IgD-negative memory B cell (primary cell): ENCODE measurements around the gene DPH3. TPM values are rescaled to one million over a fixed set of nuclear protein-coding genes. Genes with fewer than 3 reads are reported as not detected.

Experiments used
- H3K27ac Mint-ChIP-seq, 3 donors: one replicate each; pipeline ENCODE4 v1.8.0; 2020 to 2022; ENCODE audit warnings: mild to moderate bottlenecking in 3 of 3, mixed read lengths in 3 of 3, moderate library complexity in 1 of 3
- H3K27me3 Mint-ChIP-seq: one replicate; pipeline ENCODE4 v1.8.0; 2021; ENCODE audit warnings: mixed read lengths
- H3K36me3 Mint-ChIP-seq: one replicate; pipeline ENCODE4 v1.8.0; 2020; ENCODE audit warnings: mild to moderate bottlenecking, mixed read lengths
- H3K4me1 Mint-ChIP-seq, 3 donors: one replicate each; pipeline ENCODE4 v1.8.0; 2020 to 2022; ENCODE audit warnings: mixed read lengths in 3 of 3, mild to moderate bottlenecking in 1 of 3
- H3K4me3 Mint-ChIP-seq, 4 donors: one replicate each; pipeline ENCODE4 v1.8.0; 2020 to 2022; ENCODE audit warnings: mild to moderate bottlenecking in 4 of 4, mixed read lengths in 4 of 4, moderate library complexity in 3 of 4
- H3K9me3 Mint-ChIP-seq, 3 donors: one replicate each; pipeline ENCODE4 v1.8.0; 2020 to 2021; ENCODE audit warnings: mixed read lengths in 3 of 3, mild to moderate bottlenecking in 1 of 3
- polyA plus RNA-seq: library from polyadenylated mRNA; unstranded; fragments of 300-500 nt; fragmentation: Illumina TruSeq; gene quantifications from one replicate; pipeline ENCODE4 v1.2.3, GENCODE V29; 2021

The DPH3 gene
- polyA plus RNA-seq, 1 donor from 2014 or later: 22.7 TPM

GRCh38 chr3:16280671-16281070, 15.9 kb upstream of the DPH3 start:
- H3K27me3 Mint-ChIP-seq: no peaks in the 10 kb centered on the region
- peaks cover 4% of the 10 kb centered on the region for H3K36me3 Mint-ChIP-seq
- H3K4me1 Mint-ChIP-seq: peaks cover 0 to 5% (median 2%) of the 10 kb centered on the region in 3 donors
- H3K27ac Mint-ChIP-seq: no peak overlapping the region
- H3K9me3 Mint-ChIP-seq: peaks cover 0 to 2% (median 0%) of the 10 kb centered on the region in 3 donors
- H3K4me3 Mint-ChIP-seq: no peak overlapping the region

DNA sequence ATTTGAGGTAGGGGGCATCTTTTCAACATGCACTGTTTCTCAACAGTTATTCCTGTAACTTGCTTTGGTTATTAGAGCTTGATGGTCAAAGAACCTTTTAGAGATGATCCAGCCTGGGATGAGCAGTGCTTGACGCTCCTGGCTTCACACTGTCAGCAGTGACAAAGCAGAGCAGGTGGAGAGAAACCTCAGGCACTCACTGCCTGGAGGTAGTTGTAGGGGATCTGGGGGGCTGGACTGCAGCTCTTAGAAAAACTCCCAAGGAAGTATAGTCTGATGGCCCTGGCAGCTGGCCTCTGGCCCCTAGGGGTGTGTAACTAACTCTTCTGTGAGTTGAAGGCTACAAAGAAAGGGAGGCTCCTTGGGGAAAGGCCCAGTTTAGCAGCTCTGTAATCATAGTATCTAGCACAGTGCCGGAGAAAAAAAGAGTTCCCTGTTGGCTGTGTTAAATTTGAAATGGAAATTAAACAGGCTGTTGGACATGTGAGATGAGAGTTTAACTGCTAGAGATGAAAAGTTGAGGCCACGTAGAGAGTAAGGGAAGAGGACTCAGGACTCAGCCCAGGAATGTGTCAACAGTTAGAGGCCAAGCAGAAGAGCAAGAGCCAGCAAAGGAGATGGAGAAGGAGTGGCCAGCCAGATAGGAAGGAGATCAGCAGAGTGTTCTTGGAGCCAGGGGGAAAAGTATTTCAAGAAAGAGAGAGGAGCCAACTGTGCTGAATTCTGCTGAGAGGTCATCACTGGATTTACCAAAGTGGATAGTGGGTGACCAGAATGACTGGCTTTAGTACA, 14.5 kb upstream of the DPH3 start:
- H3K4me1 Mint-ChIP-seq: peaks cover 0 to 2% (median 0%) of the 10 kb centered on the region in 3 donors
- no peaks in the 10 kb centered on the region for H3K27me3 Mint-ChIP-seq
- peaks cover 0 to 2% (median 0%) of the 10 kb centered on the region in 3 donors for H3K9me3 Mint-ChIP-seq
- H3K36me3 Mint-ChIP-seq: peaks cover 9% of the 10 kb centered on the region
- H3K4me3 Mint-ChIP-seq: no peak overlapping the region
- H3K27ac Mint-ChIP-seq: no peak overlapping the region

- Mint-ChIP-seq H3K4me1 (no peaks in the 10 kb centered on the region), H3K27ac (no peak overlapping the region), H3K27me3 (no peaks in the 10 kb centered on the region), H3K9me3 (no peaks in the 10 kb centered on the region), H3K36me3 (peaks cover 9% of the 10 kb centered on the region), H3K4me3 (no peak overlapping the region)
These were observed 12.7 kb upstream of the DPH3 start for GRCh38 chr3:16277471-16277870.

- Mint-ChIP-seq H3K4me1 (no peaks in the 10 kb centered on the region), H3K27me3 (no peaks in the 10 kb centered on the region), H3K36me3 (peaks cover 13% of the 10 kb centered on the region), H3K4me3 (no peak overlapping the region), H3K27ac (no peak overlapping the region), H3K9me3 (no peaks in the 10 kb centered on the region)
These were observed 9.1 kb upstream of the DPH3 start for GRCh38 chr3:16273867-16274266.

DNA sequence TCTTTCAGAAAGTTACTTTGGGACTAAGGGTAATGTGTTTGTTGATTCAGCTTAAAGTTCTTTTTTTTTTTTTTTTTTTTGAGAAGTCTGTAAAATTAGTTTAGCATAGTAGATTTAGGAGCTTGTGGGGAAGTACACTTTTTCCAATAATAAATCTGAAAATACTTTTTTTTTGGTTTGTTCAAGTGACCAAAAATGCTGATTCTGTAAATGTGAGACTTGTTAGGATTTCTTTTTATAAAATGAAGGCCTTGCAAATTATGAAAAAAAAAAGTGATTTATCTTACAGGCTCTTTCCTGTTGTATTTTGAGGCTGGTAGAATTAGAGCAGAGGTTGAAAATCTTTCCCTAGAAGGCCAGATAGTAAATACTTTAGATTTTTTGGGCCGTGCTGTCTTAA, 7.8 kb upstream of the DPH3 start:
- H3K36me3 Mint-ChIP-seq: peaks cover 13% of the 10 kb centered on the region
- no peak overlapping the region for H3K27ac Mint-ChIP-seq
- no peaks in the 10 kb centered on the region for H3K9me3 Mint-ChIP-seq
- peaks cover 0 to under 1% (median 0%) of the 10 kb centered on the region in 3 donors for H3K4me1 Mint-ChIP-seq
- no peaks in the 10 kb centered on the region for H3K27me3 Mint-ChIP-seq
- H3K4me3 Mint-ChIP-seq: no peak overlapping the region

GRCh38 chr3:16270855-16271254, 6.1 kb upstream of the DPH3 start:
- no peaks in the 10 kb centered on the region for H3K9me3 Mint-ChIP-seq
- peaks cover 3 to 14% (median 7%) of the 10 kb centered on the region in 3 donors for H3K4me1 Mint-ChIP-seq
- no peak overlapping the region for H3K4me3 Mint-ChIP-seq
- no peak overlapping the region for H3K27ac Mint-ChIP-seq
- peaks cover 13% of the 10 kb centered on the region for H3K36me3 Mint-ChIP-seq
- no peaks in the 10 kb centered on the region for H3K27me3 Mint-ChIP-seq

DNA sequence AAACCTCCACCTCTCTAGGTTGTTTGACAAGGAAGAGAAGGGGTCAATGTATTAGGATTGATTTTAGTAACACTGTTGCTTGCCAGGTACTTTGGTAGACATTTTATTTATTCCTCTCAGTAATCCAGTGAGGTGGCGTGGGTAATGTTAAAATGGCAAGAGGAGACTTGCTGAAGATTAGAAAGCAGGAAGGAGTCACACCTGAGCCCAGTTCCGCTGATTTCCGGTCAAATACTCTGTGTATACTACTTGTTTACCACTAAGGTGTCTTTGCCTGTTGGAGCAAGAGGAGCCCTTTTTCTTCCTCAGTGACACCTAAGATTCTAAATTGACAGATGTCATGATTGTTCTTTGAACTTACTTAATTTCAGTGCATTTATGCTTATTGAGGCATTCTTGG, 2.0 kb upstream of the DPH3 start:
- Mint-ChIP-seq H3K9me3 (no peaks in the 10 kb centered on the region), H3K27me3 (no peaks in the 10 kb centered on the region), H3K36me3 (peaks cover 5% of the 10 kb centered on the region), H3K27ac (peak overlapping the region in 2 of 3 donors; percentile 46 to 63), H3K4me3 (peak overlapping the region in 3 of 4 donors; percentile 44 to 99 (median 68)), H3K4me1 (peaks cover 10 to 27% (median 17%) of the 10 kb centered on the region in 3 donors)

DNA sequence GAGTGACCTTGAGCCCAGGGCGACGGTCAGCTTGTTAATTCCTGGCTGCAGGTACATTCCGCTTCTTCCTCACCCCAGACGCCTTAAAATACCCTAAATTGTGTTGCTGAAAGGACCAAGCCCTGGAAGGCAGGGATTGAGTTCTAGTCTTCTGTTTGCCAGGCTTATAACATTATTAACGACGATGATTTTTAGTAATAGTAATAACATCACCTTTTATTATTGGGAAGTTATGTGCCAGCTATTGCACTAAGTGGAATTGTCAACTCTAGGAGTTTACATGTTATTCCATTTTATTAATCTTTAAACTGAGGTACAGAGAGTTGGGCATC, 678 bp upstream of the DPH3 start:
- Mint-ChIP-seq H3K4me3 (peak overlapping the region in 3 of 4 donors; percentile 99 to 100 (median 100)), H3K9me3 (no peaks in the 10 kb centered on the region), H3K27ac (peak overlapping the region; percentile 94 to 100 (median 95)), H3K36me3 (peaks cover 3% of the 10 kb centered on the region), H3K4me1 (peaks cover 10 to 27% (median 17%) of the 10 kb centered on the region in 3 donors), H3K27me3 (no peaks in the 10 kb centered on the region)

DNA sequence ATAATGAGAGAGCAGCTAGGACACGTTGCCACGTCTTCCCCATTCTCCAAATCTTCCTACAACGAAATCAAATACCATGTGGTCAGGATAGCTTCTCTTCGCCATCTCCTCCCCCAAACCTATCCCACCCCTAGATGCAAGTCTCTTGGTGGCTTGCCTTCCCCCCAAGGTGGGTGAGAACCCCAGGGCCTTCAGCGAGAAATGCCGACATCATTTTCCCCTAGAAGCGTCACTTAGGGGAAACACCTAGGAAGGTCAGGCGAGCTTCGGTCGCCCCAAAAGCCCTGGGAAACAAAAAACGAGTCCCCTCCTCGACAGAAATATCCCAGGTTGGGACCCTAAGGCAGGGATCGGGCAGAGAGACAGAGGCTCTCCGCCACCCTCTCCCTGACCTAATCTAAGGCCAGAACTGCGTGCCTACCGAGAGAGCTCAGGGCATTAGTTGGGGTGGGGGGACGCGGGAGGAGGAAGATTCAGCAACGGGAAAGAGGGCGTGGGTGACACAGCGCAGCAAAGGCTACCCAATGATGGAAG, 502 bp downstream of the DPH3 start:
- Mint-ChIP-seq H3K27ac (peak overlapping the region; percentile 94 to 100 (median 95)), H3K27me3 (no peaks in the 10 kb centered on the region), H3K4me3 (peak overlapping the region in 3 of 4 donors; percentile 99 to 100 (median 100)), H3K9me3 (no peaks in the 10 kb centered on the region), H3K4me1 (peaks cover 10 to 27% (median 17%) of the 10 kb centered on the region in 3 donors), H3K36me3 (no peaks in the 10 kb centered on the region)

- no peaks in the 10 kb centered on the region for H3K27me3 Mint-ChIP-seq
- H3K4me3 Mint-ChIP-seq: no peak overlapping the region
- H3K4me1 Mint-ChIP-seq: peaks cover 7 to 23% (median 17%) of the 10 kb centered on the region in 3 donors
- H3K27ac Mint-ChIP-seq: no peak overlapping the region
- H3K36me3 Mint-ChIP-seq: no peaks in the 10 kb centered on the region
- no peaks in the 10 kb centered on the region for H3K9me3 Mint-ChIP-seq
These were observed 2.6 kb downstream of the DPH3 start for GRCh38 chr3:16262174-16262573.

DNA sequence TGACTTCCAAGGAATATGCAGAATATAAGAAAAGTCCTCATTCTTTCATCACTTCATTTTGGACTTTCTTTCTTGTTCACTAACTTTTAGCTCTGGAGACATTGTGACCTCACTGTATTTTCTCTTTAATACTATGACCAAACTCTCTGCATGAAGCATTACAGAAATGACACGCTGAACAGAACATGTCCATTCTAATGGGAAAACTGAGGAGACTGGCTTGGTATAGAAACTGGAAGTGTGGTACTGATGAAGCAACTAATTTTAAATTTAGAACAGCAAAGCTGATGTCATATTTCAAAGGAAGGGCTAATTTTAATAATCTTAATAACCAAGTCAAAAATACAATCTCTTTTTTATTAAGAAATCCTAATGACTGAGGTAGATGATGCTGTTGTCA, 4.7 kb downstream of the DPH3 start:
- H3K36me3 Mint-ChIP-seq: no peaks in the 10 kb centered on the region
- no peaks in the 10 kb centered on the region for H3K9me3 Mint-ChIP-seq
- no peaks in the 10 kb centered on the region for H3K27me3 Mint-ChIP-seq
- H3K4me1 Mint-ChIP-seq: peaks cover 3 to 10% (median 9%) of the 10 kb centered on the region in 3 donors
- H3K27ac Mint-ChIP-seq: no peak overlapping the region
- no peak overlapping the region for H3K4me3 Mint-ChIP-seq

GRCh38 chr3:16258866-16259265, 5.9 kb downstream of the DPH3 start:
- no peaks in the 10 kb centered on the region for H3K9me3 Mint-ChIP-seq
- peaks cover 0 to under 1% (median 0%) of the 10 kb centered on the region in 3 donors for H3K4me1 Mint-ChIP-seq
- peaks cover under 1% of the 10 kb centered on the region for H3K27me3 Mint-ChIP-seq
- H3K27ac Mint-ChIP-seq: no peak overlapping the region
- H3K36me3 Mint-ChIP-seq: peaks cover 2% of the 10 kb centered on the region
- no peak overlapping the region for H3K4me3 Mint-ChIP-seq

DNA sequence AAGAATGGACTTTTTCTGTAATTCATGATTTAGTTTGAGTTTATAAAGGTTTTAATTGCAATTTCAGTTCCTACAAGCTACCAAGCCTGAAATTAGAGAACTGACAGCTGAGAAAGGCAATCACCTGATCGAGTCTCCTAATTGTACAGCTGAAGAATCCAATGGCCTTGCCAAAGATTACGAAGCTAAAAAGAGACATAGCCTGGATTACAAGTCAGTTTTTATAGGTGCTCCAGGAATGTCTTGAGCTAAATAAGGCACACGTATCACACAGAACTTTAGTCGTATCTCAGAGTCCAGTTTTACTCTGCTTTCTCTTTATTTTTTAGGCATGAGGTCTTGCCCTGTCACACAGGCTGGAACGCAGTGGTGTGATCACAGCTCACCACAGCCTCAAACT, 6.6 kb downstream of the DPH3 start:
- H3K27me3 Mint-ChIP-seq: peaks cover 5% of the 10 kb centered on the region
- no peak overlapping the region for H3K27ac Mint-ChIP-seq
- no peaks in the 10 kb centered on the region for H3K4me1 Mint-ChIP-seq
- H3K4me3 Mint-ChIP-seq: no peak overlapping the region
- H3K36me3 Mint-ChIP-seq: peaks cover 2% of the 10 kb centered on the region
- H3K9me3 Mint-ChIP-seq: no peaks in the 10 kb centered on the region

DNA sequence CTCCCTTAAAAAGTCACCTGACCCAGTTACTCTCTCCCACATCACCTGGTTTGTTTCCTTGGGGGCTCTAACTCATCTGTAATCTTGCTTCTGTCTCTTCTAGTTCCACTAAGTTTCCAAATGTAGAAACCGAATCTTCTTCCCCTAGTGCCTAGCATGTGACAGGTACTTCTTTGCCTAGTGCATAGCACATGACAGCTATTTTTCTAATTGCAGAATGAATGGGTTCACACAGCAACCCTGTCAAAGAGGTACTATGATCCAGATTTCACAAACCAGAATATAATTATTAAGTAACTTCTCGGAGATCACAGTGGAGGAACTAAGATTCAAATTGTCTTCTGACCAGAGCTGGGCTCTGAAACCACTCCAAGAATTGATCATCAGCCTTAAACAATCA, 7.4 kb downstream of the DPH3 start:
- H3K27ac Mint-ChIP-seq: no peak overlapping the region
- H3K36me3 Mint-ChIP-seq: peaks cover 2% of the 10 kb centered on the region
- H3K9me3 Mint-ChIP-seq: no peaks in the 10 kb centered on the region
- H3K4me1 Mint-ChIP-seq: peaks cover 6 to 9% (median 8%) of the 10 kb centered on the region in 3 donors
- peaks cover 12% of the 10 kb centered on the region for H3K27me3 Mint-ChIP-seq
- H3K4me3 Mint-ChIP-seq: no peak overlapping the region

GRCh38 chr3:16255726-16256125, 9.0 kb downstream of the DPH3 start:
- Mint-ChIP-seq H3K27me3 (peaks cover 19% of the 10 kb centered on the region), H3K27ac (no peak overlapping the region), H3K9me3 (no peaks in the 10 kb centered on the region), H3K4me3 (no peak overlapping the region), H3K4me1 (peaks cover 7 to 13% (median 11%) of the 10 kb centered on the region in 3 donors), H3K36me3 (peaks cover 2% of the 10 kb centered on the region)

DNA sequence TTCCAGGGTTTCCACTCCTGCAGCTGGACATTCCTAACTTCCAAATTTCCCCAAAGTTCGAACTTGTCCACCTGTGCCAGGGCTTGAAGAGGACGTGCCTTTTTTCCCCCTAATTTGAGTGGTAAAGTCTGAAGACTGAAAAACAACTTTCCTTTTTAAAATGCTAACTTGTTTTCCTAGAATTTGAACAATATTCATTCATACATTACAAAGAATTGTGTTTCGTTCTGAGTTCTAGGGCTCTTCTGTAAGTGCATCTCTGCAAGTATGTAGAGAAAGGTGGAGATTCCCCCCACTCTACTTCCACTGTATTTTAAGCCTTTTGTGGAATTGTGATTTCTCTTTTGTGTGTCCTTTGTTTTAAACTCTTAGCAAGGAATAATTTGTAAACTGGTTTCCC, 9.4 kb downstream of the DPH3 start:
- Mint-ChIP-seq H3K4me3 (no peak overlapping the region), H3K27ac (no peak overlapping the region), H3K4me1 (peaks cover 7 to 13% (median 11%) of the 10 kb centered on the region in 3 donors), H3K27me3 (peaks cover 19% of the 10 kb centered on the region), H3K9me3 (no peaks in the 10 kb centered on the region), H3K36me3 (peaks cover 2% of the 10 kb centered on the region)
